HT-29 (cell line): ENCODE measurements around the gene CTR9. TPM values are rescaled to one million over a fixed set of nuclear protein-coding genes. Genes with fewer than 3 reads are reported as not detected.

ENCODE experiments used
- DNase-seq: peaks from one replicate; pipeline ENCODE4 v3.0.0-alpha.2; 2015; ENCODE audit warnings: low spot score
- total RNA-seq: library from RNA; depleted of rRNA; stranded (reverse); fragments of >200 nt; shearing (Covaris generic); gene quantifications from 2 replicates; pipeline ENCODE4 v1.2.3, GENCODE V29; 2014

The CTR9 gene
- total RNA-seq, 1 experiment from 2014 or later, result 15.9 TPM

DNA sequence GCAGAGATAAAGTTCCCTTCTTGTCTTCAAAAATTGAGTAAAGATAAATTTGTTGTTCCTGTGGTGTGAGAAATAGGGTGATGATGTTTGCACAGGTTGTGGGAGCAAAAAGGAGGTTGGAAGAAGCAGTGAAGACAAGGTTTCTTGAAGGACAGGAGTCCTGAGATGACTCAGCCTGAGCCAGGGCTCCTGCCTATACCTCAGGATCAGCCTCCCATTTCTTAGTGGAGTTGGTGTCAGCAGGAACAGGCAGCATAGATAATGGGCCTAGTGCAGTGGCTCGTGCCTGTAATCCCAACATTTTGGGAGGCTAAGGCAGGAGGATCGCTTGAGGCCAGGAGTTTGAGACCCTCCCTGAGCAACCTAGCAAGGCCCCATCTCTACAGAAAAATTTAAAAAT is 29.0 kb downstream of the CTR9 start:
- DNase-seq, result no peak

GRCh38 chr11:10784232-10785145 is 33.4 kb downstream of the CTR9 start:
- no peak for DNase-seq

DNA sequence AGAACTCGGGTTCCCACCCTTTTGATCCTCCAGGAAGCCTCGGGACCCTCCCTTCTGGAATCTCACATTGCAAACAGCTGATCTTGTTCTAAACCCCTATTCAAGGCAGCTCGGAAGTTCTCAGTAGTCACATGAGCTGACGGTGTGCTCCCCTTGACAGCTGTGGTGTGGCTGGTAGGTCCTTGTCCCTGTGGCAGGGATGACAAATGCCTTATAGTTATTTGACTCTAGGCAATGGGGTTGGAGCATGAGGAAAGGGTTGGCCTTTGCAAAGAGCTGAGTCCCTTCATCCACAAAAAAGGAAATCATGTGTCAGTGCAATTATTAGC is 34.1 kb downstream of the CTR9 start:
- DNase-seq, result no peak

- DNase-seq, result no peak
These were observed 35.4 kb downstream of the CTR9 start for GRCh38 chr11:10786451-10786850.

DNA sequence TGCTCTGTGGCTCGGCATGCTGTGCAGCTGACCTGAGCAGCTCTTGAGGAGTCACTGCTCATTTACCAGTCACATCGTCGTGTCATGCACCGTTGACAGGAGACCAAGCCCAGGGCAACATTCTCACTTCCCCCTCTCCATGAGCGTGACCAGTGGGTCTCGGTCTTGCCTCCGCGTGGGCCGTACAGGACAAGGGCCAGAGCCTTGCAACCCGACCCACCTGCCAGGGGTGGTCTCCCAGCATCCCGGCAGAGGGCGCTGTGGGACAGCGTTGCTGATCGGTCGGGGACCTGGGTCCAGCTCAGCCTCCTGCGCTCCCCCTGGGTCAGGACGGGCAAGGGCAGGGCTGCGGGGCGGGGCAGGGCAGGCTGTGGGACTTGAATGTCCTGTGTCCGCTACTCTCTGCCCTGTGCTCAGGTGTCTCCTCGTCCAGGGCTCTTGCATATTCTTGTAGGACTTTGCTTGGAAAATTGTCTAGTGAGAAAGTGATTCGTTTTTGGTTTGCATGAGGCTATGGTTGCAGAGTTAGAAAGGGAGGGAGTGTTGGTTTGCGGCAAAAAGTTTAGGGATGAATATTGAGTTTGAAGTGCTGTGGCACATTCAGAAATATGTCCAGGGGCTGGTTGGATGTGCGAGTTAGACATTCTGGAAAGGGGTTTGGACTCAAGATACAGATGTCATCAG is 41.5 kb downstream of the CTR9 start:
- peak; percentile 97 for DNase-seq

- no peak for DNase-seq
These were observed 42.6 kb downstream of the CTR9 start for GRCh38 chr11:10793470-10794255.

GRCh38 chr11:10796191-10796590 is 45.1 kb downstream of the CTR9 start:
- no peak for DNase-seq

- DNase-seq, result no peak
These were observed 46.0 kb downstream of the CTR9 start for GRCh38 chr11:10797001-10797400.

DNA sequence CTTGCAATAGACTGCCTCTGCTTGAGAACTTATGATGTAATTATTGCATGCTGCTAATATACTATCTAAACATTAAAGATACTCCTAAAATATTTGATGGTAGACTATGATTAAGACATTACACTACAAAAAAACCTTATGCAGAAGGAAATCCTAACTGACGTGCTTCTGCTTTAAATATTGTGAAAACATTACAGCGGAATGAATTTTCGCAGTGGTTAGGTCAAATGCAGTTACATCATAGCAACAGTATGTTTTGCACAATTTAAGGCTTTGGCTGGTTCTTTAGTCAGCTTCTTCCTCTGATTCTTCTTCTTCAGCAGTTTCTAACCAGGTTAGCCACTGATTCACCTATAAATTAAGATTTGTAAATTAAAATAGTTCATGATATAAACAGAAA is 46.5 kb downstream of the CTR9 start:
- DNase-seq, result no peak

GRCh38 chr11:10798330-10798928 is 47.4 kb downstream of the CTR9 start:
- DNase-seq, result no peak

- no peak for DNase-seq
These were observed 49.2 kb downstream of the CTR9 start for GRCh38 chr11:10800292-10800691.

DNA sequence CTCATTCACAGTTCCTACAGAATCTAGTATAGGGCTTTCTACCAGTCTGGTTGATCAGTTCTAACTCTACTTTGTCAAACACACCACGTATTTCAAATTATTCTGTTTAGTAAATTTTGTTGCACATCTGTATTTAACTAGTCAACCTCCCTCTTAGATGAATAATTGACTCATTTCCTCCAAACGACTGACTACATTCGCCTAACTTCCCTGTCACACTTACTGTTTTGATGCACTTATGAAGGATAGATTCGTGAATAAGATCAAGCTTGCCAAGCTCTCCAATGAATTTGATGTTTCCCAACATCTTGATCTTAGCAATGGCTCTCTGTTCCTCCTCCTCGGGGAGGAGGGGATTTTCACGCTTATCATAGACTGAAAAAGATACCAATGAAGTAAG is 52.6 kb downstream of the CTR9 start:
- DNase-seq, result no peak

DNA sequence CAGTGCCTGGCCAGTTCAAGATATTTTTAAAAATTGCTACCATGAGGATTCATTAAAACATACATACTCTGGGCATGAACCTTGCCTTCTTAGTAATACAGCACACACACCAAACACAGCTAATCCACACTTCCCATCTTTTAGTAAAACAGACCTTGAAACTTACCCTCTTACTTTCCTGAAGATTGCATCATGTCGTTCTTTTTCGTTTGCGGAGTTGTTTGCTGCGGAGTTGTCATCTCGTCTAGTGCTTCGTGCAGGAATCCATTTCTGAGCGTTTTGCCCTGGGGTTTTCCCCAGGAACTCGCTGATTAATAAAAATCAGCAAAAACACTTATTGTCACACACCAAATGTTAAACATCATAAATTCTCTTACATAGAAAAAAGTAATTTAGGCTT is 54.7 kb downstream of the CTR9 start:
- DNase-seq, result no peak

GRCh38 chr11:10806206-10806605 is 55.2 kb downstream of the CTR9 start:
- no peak for DNase-seq

- peak; percentile 61 for DNase-seq
These were observed 56.6 kb downstream of the CTR9 start for GRCh38 chr11:10807493-10808234.

DNA sequence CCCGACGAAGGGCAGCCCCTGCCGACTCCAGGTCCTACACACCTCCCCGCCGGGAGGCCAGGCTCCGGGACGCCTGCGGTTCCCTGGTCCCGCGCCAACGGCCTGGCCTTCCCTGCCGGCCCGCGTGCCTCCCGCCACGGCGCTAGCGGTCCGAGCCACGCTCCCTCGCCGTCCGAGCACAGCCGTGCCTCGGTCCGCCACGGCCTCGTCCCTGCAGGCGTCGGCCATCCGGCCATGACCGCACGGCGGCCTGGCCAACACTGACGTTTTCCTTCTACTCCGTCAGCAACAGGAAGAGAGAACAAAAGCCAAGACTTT is 57.1 kb downstream of the CTR9 start:
- no peak for DNase-seq

GRCh38 chr11:10808553-10809372 is 57.7 kb downstream of the CTR9 start, which contains the start of gene EIF4G2:
Gene EIF4G2 (minus strand): TSS chr11:10808926.
- peak; percentile 100 for DNase-seq

DNA sequence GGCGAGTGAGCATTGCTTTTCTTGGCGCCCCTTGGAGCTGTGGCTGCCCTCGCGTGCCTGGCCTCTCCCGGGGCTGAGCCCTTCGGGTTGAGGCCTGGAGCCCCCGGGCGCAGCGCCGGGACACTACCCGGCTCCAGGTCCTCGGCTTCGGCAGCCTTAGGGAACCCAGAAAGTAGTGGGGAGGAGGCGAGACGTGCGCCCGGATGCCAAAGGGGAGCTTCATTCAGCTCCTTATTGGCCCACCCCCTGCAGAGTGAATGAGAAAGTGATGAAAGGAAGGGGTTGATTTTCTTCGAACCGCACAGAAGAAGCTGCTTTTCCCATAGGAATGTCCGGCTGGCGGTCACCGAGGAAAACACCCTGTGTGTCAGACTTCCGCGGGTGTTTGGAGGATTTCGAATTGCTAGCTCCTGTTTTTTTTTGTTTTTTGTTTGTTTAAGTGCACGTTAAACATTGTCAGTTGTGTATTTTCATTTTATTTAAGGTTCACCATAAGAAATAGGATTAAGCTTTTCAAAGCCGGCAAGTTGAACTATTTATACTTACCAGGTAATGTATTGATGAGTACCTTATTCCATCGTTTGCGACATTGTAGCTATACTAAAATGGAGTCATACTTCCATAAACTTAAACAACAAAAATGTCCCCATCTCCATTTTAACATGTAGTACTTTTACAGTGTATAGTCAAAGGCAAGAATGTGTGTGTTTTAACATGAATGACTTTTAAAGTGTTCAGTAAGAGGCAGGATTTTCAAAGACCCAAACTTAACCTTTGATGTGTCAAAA is 58.5 kb downstream of the CTR9 start:
- peak; percentile 72 for DNase-seq

DNA sequence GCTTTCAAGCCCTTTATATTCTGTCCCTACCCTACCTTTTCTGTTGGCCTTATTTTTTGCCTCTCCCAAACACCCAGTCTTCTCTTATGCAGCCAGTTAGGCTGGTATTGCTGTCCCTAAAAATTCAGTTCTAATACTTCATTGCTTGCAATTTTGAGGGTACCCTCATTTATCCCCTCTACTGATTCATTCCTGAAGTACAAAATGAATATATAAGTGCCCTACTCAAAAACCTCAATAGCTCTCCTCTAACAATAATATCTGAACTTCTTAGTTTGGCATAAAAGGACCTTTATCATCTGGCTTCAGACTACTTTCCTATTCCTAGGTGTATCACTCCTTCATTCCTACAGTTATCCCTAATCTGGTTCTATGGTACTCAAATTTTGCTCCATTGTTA is 62.9 kb downstream of the CTR9 start:
- DNase-seq, result no peak

DNA sequence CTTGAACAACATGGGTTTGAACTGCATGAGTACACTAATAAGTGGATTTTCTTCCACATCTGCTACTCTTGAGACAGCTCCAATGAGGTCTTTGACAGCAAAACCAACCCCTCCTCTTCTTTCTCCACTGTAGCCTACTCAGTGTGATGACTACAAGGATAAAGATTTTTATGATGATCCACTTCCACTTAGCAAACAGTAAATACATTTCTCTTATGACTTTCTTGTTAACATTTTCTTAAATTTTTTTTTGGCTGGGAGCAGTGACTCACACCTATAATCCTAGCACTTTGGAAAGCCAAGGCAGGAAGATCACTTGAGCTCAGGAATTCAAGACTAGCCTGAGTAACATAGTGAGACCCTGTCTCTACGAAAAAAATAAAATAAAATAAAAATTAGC is 67.5 kb downstream of the CTR9 start:
- no peak for DNase-seq
